ENCODE results near the gene CYB5A. TPM values are rescaled to one million over a fixed set of nuclear protein-coding genes. Genes with fewer than 3 reads are reported as not detected.

Gene CYB5A
- polyA plus RNA-seq, 1 of the 3 experiments (the other 2 are of a cell fraction), result 42.1 TPM

DNA sequence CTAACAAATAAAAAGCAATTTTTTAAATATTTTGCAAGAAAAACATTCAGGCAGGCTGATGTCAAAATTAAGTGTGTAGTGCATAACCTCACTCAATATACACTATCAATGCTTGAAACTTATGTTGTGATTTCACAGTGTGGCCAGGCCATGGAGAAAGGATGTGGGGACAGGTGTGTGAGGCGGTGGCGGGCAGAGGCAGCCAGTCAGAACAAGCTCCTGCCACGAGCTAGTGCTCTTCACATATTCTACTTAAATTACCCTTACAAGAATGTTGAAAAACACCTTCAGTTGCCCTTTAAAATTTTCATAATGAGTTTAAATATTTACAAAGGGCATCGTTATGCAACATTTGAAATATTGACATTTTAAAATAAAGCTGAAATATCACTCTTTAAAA, 43.2 kb downstream of the CYB5A start:
- H3K9me3 ChIP-seq, result no peaks in the 10 kb centered on the region
- H3K4me2 ChIP-seq, result no peak overlapping the region
- H3K27ac ChIP-seq (ENCODE audit: low read depth in 2 of 2, low read length in 1 of 2), result no peak overlapping the region
- no peak overlapping the region for H3K4me3 ChIP-seq (ENCODE audit: low read depth in 2 of 2, low read length in 1 of 2)
- no peak overlapping the region for H2AFZ ChIP-seq (ENCODE audit: low read depth)
- no peaks in the 10 kb centered on the region for H4K20me1 ChIP-seq (ENCODE audit: insufficient read depth)
- H3K36me3 ChIP-seq (replicated peaks in 1 of 2; ENCODE audit: control insufficient read depth in 1 of 2, insufficient read depth in 2 of 2, low read length in 1 of 2), result no peaks in the 10 kb centered on the region
- no peak overlapping the region for H3K9ac ChIP-seq
- no peaks in the 10 kb centered on the region for H3K9me2 ChIP-seq
- POLR2A ChIA-PET, result no interaction called here
- H3F3A ChIP-seq (replicated peaks; ENCODE audit: insufficient read depth), result no peaks in the 10 kb centered on the region
- H3K27me3 ChIP-seq (ENCODE audit: insufficient read depth), result no peaks in the 10 kb centered on the region
- DNase-seq, result no peak
- CTCF ChIA-PET, result interaction anchor here (1.0 to 1.4 kb wide), 2 partner anchors 51 to 94 kb away, joined by 3 to 4 read pairs; no protein-coding TSS in a partner anchor
- TF ChIP-seq RAD21 (IDR thresholded peaks at IDR 0.05; ENCODE audit: low read length), result no peak
- no peak for TF ChIP-seq GABPA (IDR thresholded peaks at IDR 0.05; ENCODE audit: low read depth)
- no peak for TF ChIP-seq TAF1 (IDR thresholded peaks at IDR 0.05; ENCODE audit: borderline replicate concordance, low read depth, low read length)
- TF ChIP-seq MEF2A (IDR thresholded peaks at IDR 0.05; ENCODE audit: borderline replicate concordance, low read depth), result no peak
- TF ChIP-seq EZH2phosphoT487 (IDR thresholded peaks at IDR 0.05; ENCODE audit: borderline replicate concordance, low read depth), result no peak
- no peak for TF ChIP-seq FOSL2 (IDR thresholded peaks at IDR 0.05; ENCODE audit: borderline replicate concordance, low read depth)
- TF ChIP-seq TCF12 (IDR thresholded peaks at IDR 0.05), result no peak
- TF ChIP-seq ZBTB33 (IDR thresholded peaks at IDR 0.05; ENCODE audit: borderline replicate concordance, low read depth), result no peak
- TF ChIP-seq SMC3 (IDR thresholded peaks at IDR 0.05; ENCODE audit: low read depth, low read length), result no peak
- TF ChIP-seq EP300 (IDR thresholded peaks at IDR 0.05; ENCODE audit: borderline replicate concordance in 1 of 2, low read depth in 1 of 2, low read length in 1 of 2), result no peak
- no peak for TF ChIP-seq RXRA (IDR thresholded peaks at IDR 0.05; ENCODE audit: borderline replicate concordance, low read depth)
- no peak for TF ChIP-seq USF2 (IDR thresholded peaks at IDR 0.05; ENCODE audit: borderline replicate concordance, low read depth, low read length)
- no peak for TF ChIP-seq FOXJ3 (CRISPR knock-in tag; IDR thresholded peaks at IDR 0.05)
- TF ChIP-seq NFIC (IDR thresholded peaks at IDR 0.05; ENCODE audit: borderline replicate concordance), result no peak
- TF ChIP-seq USF1 (IDR thresholded peaks at IDR 0.05; ENCODE audit: borderline replicate concordance, low read depth), result no peak
- no peak for TF ChIP-seq ELF1 (IDR thresholded peaks at IDR 0.05)
- no peak for TF ChIP-seq RCOR1 (IDR thresholded peaks at IDR 0.05; ENCODE audit: low read length)
- peaks cover 5 to 6% of the 10 kb centered on the region in 2 experiments; a peak in 3 of 4 replicates for H3K4me1 ChIP-seq (ENCODE audit: control insufficient read depth in 1 of 2, insufficient read depth in 2 of 2, low read depth in 1 of 2, low read length in 1 of 2)
- 66% methylated on average over 4 of the region's 4 CpGs for WGBS (ENCODE audit: low lambda C conversion rate)
- no peaks in the 10 kb centered on the region for H3K79me2 ChIP-seq (ENCODE audit: insufficient read depth)
